ENCODE results near the gene ATP5PF.
"Not testable (repeated sequence)": the region's sequence is repeated elsewhere in the genome, so short reads cannot be mapped to it uniquely, and the experiment has no call there.

ATP5PF gene

DNA sequence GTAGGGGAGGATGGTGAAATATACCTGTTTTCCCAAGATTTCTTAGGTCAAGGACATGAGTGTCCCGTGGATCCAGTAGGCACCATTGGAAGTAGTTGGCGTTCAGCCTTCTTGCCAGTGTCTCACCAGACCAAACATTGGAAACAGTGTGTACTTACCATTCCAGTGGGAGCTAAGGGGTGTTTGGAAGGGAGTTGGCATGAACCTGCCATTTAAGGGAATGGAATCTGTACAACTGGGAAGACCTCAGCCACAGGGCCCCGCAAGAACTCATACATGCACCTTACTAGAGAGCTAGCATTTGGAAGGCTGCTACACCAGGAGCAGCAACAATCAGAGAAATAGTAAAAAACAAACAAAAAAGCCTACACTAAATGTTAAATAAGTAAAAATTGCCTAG lies 12.7 kb downstream of the ATP5PF start:
- DNase-seq = no peak

DNA sequence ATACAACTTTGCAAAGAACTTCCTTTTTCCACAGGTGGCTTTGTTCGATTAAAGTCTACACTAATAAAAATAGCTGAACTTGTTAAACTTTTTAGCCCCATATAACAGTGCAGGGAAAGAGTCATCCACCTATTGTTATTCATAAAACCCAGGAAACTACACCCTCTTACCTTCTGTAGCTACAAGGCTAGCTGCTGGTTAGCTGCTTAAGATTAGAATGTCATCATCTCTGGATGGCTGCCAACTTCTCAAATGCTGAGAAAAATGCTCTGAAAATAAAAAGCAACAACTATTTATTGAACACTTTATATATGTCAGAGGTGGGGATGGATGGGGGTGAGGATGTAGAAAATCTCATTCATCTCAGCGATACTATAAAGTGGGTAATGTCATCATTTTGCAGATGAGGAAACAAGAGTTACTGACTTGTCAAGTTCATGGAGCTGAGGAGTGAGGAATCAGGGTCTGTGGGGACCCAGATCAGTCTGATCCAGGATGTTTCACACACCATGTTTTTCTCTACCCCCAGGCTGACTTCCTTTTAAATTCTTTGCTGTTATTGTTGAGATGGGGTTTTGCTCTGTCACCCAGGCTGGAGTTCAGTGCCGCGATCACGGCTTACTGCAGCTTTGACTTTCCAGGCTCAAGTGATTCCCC lies 17.1 kb downstream of the ATP5PF start:
- no peak for DNase-seq

DNA sequence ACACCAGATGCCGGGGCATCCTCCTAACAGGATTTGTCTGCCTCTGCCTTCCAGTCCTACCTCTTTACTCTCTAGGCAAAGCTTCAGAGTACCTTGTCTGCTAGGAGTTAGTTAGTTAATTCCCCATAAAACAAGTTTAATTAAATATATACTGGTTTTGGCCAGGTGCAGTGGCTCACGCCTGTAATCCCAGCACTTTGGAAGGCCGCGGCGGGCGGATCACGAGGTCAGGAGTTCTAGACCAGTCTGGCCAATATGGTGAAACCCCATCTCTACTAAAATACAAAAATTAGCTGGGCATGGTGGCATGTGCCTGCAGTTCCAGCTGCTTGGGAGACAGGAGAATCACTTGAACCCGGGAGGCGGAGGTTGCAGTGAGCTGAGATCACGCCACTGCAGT lies 20.6 kb downstream of the ATP5PF start:
- not testable (repeated sequence) for DNase-seq

- no peak for DNase-seq
Observed at GRCh38 chr21:25710550-25710949, 24.2 kb downstream of the ATP5PF start.

- no peak for DNase-seq
Observed at GRCh38 chr21:25709684-25710265, 24.9 kb downstream of the ATP5PF start.

GRCh38 chr21:25708467-25709065 lies 26.1 kb downstream of the ATP5PF start:
- DNase-seq = peak; percentile 61

GRCh38 chr21:25701529-25701928 lies 33.2 kb downstream of the ATP5PF start:
- no peak for DNase-seq

GRCh38 chr21:25700741-25701140 lies 34.0 kb downstream of the ATP5PF start:
- DNase-seq = no peak

DNA sequence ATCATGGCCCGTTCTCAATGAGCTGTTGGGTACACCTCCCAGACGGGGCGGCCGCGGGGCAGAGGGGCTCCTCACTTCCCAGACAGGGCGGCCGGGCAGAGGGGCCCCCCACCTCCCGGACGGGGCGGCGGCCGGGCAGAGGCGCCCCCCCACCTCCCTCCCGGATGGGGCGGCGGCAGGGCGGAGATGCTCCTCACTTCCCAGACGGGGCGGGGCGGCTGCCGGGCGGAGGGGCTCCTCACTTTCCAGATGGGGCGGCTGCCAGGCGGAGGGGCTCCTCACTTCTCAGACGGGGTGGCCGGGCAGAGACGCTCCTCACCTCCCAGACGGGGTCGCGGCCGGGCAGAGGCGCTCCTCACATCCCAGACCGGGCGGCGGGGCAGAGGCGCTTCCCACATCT lies 39.2 kb downstream of the ATP5PF start:
- DNase-seq = not testable (repeated sequence)

- no peak for DNase-seq
Observed at GRCh38 chr21:25691976-25692375, 42.7 kb downstream of the ATP5PF start.

DNA sequence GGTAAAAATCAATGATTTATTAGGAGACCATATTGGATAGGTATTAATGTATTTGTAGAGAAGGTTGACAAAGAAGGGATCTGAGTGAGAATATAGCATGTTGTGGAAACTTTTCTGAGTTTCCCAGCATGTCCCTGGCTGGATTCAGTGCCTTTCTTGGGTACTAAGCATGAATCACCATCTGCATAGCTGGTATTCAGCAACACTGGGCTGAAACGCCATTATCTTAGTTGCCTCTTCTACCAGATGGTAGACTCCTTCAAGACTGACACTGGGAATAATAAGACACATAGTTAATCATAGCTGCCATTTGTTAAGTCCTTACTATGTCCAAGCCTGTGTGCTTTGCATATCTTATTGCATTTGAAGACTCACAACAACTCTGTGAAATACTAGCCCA lies 45.5 kb downstream of the ATP5PF start:
- no peak for DNase-seq

- no peak for DNase-seq
Observed at GRCh38 chr21:25688275-25689155, 46.2 kb downstream of the ATP5PF start.

DNA sequence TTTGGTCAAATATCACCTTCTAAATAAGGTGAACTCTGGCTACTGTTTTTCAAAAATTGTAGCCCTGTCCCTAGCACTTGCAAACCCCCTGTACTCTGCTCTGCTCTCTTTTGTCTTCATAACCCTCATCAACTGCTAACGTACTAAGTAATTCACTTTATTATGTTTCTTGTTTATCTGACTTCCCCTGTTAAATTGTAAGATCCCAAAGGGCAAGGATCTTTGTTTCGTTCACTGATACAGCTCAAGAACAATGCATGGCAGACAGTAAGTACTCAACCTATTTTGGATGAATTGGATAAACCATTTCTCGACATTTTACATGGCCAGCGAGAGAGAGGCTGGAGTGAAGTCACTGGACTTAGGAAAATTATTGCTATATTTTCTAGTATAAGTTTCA lies 46.9 kb downstream of the ATP5PF start:
- no peak for DNase-seq

DNA sequence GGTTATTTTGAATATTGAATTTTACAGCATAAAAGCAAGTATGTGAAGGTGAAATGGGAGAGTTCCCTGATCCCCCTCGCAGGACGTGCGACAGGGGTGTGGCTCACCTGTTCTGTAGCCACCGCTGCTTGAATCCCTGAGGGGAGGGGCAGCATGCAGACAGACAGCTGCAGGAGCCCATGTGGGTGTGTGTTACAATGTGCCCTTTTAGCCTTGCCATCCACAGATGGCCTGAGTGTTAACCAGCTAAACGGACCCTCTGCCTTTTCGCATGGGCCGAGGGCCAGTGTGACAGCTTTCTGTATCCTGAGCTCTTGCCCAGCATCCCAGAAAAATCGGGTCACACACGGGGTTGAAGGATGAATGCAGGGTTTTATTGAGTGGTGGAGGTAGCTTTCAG lies 52.3 kb downstream of the ATP5PF start:
- DNase-seq = no peak

DNA sequence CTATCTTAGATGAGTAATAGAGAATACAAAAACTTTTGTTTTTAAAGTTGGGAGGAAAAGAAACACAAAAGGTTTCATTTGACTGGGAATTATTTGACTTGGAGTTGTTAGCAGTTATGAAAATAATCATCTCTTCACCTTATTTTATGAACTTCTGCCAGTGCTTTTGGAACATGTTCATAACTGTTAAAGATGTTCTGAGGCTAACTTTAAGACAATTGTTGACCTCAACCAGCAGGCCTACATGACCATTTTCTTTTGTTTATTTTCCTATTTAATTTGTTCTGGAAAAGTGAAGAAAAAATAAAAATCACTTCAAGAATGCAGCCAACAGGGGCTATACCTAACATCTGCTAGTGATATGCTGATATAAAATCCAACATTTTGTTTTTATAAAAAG lies 58.3 kb downstream of the ATP5PF start:
- no peak for DNase-seq
